RWPE2 (cell line): ENCODE data around the gene GPR68.
"Not testable (repeated sequence)": the region's sequence is repeated elsewhere in the genome, so short reads cannot be mapped to it uniquely, and the experiment has no call there.

Experiments
- ATAC-seq: fragments of 200-7000 bp; cut with Tn5 transposase; 3 replicates; pipeline ENCODE4 v1.9.1; 2021; ENCODE audit warnings: low read depth
- DNase-seq: peaks from one replicate; pipeline ENCODE4 v3.0.0-alpha.2; 2020; ENCODE audit warnings: low spot score
- H3K27ac ChIP-seq: fragments of 450-650 bp; 2 replicates; pipeline ENCODE4 v1.5.1; 2017; ENCODE audit warnings: mild to moderate bottlenecking; ENCODE audit not compliant: poor library complexity, severe bottlenecking
- H3K27me3 ChIP-seq: fragments of 250-450 bp; sonication (Bioruptor Pico); 2 replicates; pipeline ENCODE4 v1.5.1; 2021; ENCODE audit warnings: mild to moderate bottlenecking, moderate library complexity; ENCODE audit not compliant: insufficient read depth, poor library complexity, severe bottlenecking
- H3K36me3 ChIP-seq: fragments of 250-450 bp; sonication (Bioruptor Pico); 2 replicates; pipeline ENCODE4 v1.5.1; 2020; ENCODE audit warnings: low read depth, mild to moderate bottlenecking, moderate library complexity
- H3K4me1 ChIP-seq: fragments of 250-450 bp; sonication (Bioruptor Pico); 2 replicates; pipeline ENCODE4 v1.5.1; 2021; ENCODE audit warnings: mild to moderate bottlenecking, moderate library complexity; ENCODE audit not compliant: insufficient read depth, poor library complexity, severe bottlenecking
- H3K4me3 ChIP-seq: fragments of 250-450 bp; sonication (Bioruptor Pico); 2 replicates; pipeline ENCODE4 v1.5.1; 2021; ENCODE audit warnings: mild to moderate bottlenecking, moderate library complexity; ENCODE audit not compliant: severe bottlenecking
- H3K9me3 ChIP-seq: fragments of 250-450 bp; sonication (Bioruptor Pico); 2 replicates; pipeline ENCODE4 v1.5.1; 2021; ENCODE audit warnings: mild to moderate bottlenecking, moderate library complexity; ENCODE audit not compliant: severe bottlenecking
- TF ChIP-seq, protein P1 (sequence below): fragments of 450-650 bp; IDR thresholded peaks from one replicate; pipeline ENCODE4 v1.5.1; 2017; ENCODE audit warnings: mild to moderate bottlenecking, moderate library complexity; ENCODE audit not compliant: poor library complexity, severe bottlenecking

The GPR68 gene

GRCh38 chr14:91249841-91250616, 5.5 kb upstream of the GPR68 start:
- ATAC-seq (peak; percentile 21; the same call in 1 of the 3 replicates), DNase-seq (no peak)
- no peak overlapping the region for H3K4me3 ChIP-seq
- H3K27me3 ChIP-seq, result no peaks in the 10 kb centered on the region
- no peaks in the 10 kb centered on the region for H3K4me1 ChIP-seq
- no peak overlapping the region for H3K27ac ChIP-seq
- no peaks in the 10 kb centered on the region for H3K9me3 ChIP-seq
- TF ChIP-seq, protein P1, sequence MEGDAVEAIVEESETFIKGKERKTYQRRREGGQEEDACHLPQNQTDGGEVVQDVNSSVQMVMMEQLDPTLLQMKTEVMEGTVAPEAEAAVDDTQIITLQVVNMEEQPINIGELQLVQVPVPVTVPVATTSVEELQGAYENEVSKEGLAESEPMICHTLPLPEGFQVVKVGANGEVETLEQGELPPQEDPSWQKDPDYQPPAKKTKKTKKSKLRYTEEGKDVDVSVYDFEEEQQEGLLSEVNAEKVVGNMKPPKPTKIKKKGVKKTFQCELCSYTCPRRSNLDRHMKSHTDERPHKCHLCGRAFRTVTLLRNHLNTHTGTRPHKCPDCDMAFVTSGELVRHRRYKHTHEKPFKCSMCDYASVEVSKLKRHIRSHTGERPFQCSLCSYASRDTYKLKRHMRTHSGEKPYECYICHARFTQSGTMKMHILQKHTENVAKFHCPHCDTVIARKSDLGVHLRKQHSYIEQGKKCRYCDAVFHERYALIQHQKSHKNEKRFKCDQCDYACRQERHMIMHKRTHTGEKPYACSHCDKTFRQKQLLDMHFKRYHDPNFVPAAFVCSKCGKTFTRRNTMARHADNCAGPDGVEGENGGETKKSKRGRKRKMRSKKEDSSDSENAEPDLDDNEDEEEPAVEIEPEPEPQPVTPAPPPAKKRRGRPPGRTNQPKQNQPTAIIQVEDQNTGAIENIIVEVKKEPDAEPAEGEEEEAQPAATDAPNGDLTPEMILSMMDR, result no peak
- H3K36me3 ChIP-seq, result no peaks in the 10 kb centered on the region

DNA sequence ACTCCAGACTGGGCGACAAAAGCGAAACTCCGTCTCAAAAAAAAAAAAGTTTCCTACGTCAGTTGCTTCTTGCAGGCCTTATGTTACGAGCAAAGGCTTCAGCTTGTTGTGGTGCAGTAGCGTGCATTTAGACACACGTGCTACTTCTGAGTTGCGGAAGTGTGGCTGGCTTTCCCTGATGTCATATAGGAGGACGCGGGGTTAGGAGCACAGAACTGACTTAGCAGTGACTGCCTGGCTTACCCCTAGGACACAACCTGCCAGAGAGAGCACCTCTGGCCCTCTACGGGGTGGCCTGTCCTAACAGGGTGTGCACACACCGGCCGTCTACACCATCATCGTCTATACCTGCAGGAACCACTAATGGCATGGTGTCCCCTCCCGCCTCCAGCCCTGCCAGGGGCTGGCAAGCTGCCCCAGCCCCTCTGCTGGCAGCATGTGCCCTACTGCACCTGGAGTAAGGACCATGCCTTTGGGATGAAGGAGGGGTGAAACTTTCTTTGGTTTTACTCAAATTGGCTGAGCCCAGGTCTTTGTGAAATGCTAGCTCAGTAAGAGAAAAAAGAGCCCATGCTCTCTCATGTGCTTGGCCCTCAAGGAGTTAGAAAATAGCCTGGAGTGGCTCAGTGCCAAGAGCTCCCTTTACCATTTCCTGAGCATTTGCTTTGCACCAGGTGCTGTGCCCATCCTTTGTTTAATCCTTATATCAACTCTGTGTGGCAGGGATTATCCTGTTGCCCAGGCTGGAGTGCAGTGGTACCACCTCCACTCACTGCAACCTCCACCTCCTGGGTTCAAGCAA, 1.7 kb upstream of the GPR68 start:
- peaks cover 14% of the 10 kb centered on the region for H3K4me1 ChIP-seq
- TF ChIP-seq, protein P1, result no peak
- H3K36me3 ChIP-seq, result no peaks in the 10 kb centered on the region
- no peak overlapping the region for H3K27ac ChIP-seq
- H3K27me3 ChIP-seq, result no peaks in the 10 kb centered on the region
- H3K9me3 ChIP-seq, result no peaks in the 10 kb centered on the region
- ATAC-seq (no peak), DNase-seq (no peak)
- H3K4me3 ChIP-seq, result no peak overlapping the region

DNA sequence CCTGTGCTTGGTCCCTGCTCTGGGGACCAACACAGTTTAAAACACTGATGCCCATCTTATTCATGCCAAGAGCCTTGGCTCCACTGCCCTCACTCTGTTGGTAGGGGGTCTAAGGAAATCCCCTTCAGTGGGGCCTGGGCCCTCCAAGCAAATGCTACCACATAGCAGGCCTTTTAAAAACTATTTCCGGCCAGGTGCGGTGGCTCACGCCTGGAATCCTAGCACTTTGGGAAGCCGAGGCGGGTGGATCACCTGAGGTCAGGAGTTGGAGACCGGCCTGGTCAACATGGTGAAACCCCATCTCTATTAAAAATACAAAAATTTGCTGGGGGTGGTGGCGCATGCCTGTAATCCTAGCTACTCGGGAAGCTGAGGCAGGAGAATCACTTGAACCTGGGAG, 1.1 kb upstream of the GPR68 start:
- peaks cover 14% of the 10 kb centered on the region for H3K4me1 ChIP-seq
- not testable (repeated sequence) for ATAC-seq

GRCh38 chr14:91245029-91245428, 525 bp upstream of the GPR68 start:
- H3K9me3 ChIP-seq, result no peaks in the 10 kb centered on the region
- no peak overlapping the region for H3K27ac ChIP-seq
- TF ChIP-seq, protein P1, result no peak
- H3K4me1 ChIP-seq, result peaks cover 14% of the 10 kb centered on the region
- DNase-seq (no peak), ATAC-seq (no peak)
- H3K27me3 ChIP-seq, result no peaks in the 10 kb centered on the region
- H3K4me3 ChIP-seq, result no peak overlapping the region
- H3K36me3 ChIP-seq, result no peaks in the 10 kb centered on the region

More for the DNA sequence above, 1.1 kb upstream of the GPR68 start:
- H3K27me3 ChIP-seq, H3K4me3 ChIP-seq, H3K9me3 ChIP-seq, H3K36me3 ChIP-seq, DNase-seq, H3K27ac ChIP-seq: not testable (repeated sequence)

DNA sequence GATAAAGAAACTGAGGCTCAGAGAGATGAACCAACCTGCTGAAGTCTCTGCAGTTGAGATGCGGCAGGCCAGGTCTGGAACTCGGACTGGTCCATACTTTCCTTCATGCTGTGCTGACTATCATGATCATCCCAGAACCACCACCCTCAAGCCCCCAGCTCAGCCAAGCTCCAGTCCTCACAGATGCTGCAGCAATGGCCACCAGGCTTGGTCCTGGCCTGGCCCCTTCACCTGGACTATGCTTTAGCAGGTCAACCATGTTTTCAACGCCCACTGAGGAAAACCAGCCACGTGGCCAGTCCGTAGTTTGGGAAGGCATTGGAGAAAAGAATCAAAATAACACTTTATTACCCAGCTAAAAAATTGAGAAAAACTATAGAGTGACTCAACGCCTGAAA, 1.4 kb downstream of the GPR68 start:
- no peak for DNase-seq
- TF ChIP-seq, protein P1, result no peak
- Histone ChIP-seq H3K27me3 (no peaks in the 10 kb centered on the region), H3K27ac (peak overlapping the region; percentile 73), H3K4me3 (no peak overlapping the region), H3K4me1 (peaks cover 14% of the 10 kb centered on the region), H3K36me3 (no peaks in the 10 kb centered on the region), H3K9me3 (peaks cover 2% of the 10 kb centered on the region)
- no peak for ATAC-seq
